ENCODE results near the gene THSD4.

THSD4 gene

DNA sequence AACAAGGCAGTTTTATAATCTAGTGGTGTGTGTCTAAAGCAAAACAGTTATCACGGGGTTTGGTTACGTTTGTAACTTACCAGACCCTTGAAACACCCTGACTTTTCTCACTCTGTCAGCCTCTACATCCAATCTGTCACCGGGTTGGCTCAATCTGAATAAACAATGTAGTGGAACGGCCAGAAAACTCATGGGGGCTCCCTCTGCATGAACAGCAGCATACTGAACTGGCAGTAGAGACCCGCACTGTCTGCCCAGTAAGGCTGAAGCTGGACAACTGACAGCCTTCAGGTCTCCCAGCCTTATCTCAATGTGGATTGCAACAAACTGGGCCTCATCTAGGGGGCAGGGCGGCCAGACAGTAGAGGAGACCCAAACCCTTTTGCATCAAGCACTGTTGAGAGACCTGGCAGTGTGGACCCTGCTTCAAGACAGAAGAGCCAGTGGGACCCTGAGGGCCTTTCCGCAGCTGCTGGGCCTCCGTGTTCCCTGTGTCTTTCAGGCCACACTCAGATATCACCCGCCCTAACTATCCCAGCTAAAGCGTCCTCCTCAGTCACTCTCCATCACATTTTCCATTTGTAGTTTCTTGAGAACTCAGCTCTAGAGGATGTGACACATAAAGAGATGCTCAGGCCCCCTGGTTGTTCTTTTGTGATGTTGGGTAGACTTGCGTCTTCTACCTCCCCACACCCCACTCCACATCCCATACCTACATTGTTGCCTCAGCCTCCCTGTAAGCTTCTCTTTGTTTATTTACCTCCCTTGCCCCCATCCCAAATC, 513.9 kb downstream of the THSD4 start:
- no peak for DNase-seq (ENCODE audit: low spot score)

DNA sequence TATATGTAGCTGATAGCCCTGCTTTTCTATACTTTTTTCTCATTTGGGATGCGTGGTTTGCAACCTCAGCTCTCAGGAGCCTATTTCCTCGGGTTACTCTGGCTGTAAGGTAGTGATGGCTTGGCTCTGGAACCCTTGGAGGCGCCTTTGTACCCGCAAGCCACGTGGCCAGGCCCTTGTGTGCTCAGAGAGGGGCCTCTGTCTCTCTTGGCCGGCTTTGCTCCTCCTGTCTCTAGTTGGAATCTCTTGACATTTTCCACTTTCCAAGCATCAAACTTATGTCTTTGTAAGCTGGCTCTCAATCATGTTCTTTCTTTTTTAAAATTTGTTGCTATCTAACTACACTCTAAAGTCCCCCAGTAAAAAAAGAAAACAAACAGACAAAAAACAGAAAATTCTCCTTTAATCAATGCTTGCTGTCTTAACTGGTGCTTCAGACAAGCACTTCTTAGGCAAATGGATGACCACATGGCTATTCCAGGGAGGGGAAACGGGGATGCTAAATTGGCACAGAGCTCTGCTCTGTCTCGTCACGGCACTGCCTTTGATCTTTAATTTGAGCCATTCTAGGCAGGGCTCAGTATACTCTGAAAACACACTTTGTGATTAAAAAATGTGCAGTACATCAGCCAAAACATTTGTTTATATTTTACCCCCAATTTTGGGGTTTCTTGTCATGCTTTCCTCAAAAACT, 514.7 kb downstream of the THSD4 start:
- no peak for DNase-seq (ENCODE audit: low spot score)

DNA sequence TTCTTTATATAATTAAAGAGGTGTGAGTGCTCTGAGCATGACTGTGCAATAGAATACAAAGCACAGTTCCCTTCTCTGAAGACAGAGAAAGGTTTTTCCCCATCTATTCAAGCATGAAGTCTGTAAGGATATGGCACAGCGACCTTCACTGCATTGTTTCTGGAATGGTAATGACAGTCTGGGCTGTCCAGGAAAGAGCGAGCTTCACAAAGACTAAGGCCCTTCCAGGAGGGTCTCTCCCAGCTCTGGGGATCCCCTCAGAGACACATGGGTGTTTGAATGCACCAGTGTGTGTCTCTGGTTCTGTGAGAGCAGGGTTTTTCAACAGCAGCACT, 515.2 kb downstream of the THSD4 start:
- no peak for DNase-seq (ENCODE audit: low spot score)

DNA sequence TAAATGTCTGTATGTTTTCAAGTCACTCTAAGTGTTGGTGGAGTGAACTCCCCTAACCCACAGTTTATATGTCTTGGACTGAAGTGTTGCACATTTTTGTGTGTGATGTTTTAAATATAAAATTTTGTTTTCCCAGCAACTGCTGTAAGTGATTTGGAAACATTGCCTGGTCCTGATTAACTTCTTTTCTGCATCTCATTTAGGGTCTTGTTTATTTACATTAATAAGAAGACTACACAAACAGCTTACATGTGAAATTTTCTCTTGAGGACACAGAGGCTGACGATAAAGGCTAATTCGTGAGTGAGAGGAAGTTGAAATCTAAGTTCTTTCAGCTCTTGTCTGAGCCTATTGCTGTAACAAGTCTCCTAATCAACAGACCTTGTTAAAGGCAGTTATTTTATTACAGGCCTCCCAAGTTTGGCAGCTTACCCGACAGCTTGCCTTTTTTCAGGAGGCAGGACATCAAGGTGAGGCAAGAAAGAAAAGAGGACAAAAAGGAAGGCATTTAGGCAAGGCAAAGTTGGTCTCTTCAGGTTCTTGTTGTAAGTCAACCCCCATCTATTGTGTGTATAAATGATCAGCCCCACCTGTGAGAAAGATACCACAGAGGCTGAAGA, 517.4 kb downstream of the THSD4 start:
- no peak for DNase-seq (ENCODE audit: low spot score)

DNA sequence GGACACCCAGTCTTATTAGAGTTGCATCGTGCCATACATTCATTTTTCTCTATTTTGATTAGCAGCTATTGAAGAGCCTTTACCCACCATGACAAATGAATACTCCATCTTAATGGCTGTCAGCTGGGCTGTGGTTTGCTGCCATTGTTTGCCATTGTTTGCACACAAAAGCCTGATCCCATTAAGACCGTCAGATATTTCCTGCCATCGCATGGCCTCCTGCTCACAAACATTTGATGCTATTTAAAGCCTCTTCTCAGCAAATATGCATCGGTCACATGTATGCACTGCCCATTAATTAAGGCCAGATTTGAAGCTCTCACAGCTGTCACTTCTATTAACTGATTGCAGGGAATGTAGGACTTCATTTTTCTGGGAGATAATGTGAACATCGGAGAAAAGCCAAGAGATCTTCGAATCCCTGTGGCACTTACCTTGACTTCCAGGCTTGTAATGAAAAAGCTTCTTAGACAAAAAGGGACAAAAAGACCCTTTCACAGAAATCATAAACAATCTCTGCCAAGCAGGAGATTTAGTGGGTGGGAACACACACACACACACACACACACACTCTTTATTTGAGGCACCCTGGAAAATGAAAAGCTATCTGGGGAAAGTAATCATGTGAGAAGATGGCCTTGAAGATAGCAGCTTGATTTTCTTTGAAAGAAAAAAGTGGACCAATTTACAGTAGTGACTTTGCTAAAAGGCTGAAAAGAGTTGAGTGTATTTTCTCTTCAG, 519.7 kb downstream of the THSD4 start:
- no peak for DNase-seq (ENCODE audit: low spot score)

DNA sequence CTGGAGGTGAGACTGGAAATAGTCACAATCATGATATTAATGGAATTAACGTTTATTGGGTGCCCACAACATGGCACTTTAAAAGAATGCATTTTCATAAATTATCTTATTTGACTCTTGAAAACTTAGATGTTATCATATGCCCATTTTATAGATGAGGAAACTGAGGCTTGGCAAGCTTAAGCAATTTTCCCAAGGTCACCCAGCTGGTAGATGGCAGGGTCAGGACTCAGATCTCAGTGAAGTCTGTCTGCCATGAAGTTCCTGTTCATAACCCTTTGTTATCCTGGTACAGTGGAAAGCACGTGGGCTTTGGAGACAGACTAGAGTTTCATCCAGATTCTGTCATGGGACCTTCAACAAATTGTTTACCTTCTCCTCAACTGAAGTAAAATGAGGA, 520.5 kb downstream of the THSD4 start:
- DNase-seq (ENCODE audit: low spot score) = no peak

DNA sequence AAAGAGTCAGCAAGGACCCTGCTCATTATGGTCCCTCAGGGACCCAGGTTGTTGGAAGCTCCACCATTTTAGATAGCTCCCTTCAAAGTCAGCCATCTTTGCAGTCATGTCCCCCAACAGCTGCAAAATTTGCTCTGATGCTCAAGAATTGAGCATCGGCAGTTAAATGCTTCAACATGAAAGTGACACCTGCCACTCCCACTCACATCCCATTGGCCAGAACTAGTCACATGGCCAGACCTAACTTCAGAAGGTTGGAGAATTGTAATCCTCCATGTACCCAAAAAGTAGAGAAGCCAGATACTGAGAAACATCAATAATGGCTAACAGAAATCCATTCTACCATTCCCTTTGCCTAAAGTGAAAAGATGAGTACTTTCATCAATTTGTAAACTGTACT, 523.6 kb downstream of the THSD4 start:
- DNase-seq (ENCODE audit: low spot score) = no peak

DNA sequence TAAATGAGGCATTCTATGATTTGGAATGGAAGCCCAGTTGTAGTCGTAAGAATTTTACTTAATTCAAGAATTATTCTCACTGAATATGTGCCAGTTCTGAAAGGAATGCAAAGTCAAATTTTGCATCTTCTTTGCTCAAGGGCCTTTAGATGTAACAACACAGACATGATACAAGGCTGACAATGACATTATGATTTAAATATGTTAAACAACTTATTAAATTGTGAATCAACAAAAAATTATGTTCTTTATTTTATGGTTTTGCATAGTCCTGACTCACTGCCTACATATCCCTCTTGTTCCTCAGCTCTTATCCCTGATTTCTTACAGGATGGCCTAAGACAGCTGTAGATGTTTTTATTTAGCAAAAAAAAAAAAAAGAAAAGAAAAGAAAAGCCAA, 524.2 kb downstream of the THSD4 start:
- no peak for DNase-seq (ENCODE audit: low spot score)

DNA sequence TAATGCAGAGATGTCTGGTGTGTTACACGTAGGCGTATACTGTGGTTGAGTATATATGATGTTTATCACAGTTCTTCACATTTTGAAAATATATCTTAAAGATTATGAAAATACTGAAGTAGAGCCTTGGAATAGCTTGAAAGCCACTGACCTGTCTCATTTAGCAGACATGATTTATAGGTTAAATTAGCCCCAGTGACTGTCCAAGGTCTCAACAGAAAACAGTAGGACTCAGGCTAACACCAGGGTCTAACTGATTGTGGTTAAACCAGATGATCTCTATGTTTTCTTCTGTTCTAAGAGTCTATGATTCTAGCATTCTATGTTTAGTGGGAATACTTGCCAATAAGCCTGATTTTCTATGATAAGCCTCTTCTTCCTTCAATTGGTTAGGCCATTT, 528.6 kb downstream of the THSD4 start:
- DNase-seq (ENCODE audit: low spot score) = no peak

DNA sequence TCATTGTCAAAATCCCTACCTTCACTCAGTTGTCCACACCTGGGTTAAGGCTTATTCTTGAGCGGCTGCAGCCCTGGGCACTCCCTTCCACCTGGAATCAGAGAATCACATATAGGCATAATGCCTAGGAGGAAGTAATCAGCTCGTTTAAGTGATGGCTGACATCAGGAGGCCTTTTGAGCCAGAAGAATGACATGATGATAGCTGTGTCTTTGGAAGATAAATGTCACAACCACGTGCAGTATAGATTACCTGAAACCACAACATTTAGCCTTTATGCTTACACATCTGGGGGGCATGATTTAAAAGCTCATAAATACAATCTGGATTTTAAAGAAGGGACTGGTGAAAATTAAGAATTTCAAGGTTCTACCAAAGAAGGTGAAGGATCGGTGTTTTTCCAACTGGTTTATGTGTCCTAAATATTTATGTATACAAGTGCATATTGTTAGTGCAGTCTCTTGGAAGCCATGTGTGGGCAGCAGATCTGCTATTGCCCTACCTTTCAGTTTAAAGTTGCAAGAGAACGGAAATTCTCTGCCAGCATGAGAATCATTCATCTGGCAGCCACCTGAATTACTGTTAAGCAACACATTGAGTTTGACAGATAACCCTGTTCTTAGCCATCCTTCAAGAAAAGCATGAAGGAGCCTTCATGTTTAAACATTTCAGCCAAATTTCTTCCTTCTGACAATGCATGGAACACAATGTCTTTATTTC, 531.7 kb downstream of the THSD4 start:
- no peak for DNase-seq (ENCODE audit: low spot score)

DNA sequence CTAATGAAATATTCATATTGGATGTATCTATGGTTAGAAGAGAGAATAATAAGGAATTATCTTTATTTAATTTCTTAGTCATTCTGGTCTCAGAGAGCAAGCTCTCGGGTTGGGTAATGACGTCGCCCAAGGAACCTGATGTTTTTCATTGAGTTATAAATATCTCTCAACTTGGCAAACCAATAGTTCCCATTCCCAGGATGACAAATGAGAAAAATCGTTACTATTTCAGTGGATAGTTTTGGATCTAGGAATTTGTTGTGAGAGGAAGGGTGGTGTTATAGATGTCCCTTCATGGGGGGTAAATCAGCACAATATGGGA, 532.2 kb downstream of the THSD4 start:
- DNase-seq (ENCODE audit: low spot score) = no peak

DNA sequence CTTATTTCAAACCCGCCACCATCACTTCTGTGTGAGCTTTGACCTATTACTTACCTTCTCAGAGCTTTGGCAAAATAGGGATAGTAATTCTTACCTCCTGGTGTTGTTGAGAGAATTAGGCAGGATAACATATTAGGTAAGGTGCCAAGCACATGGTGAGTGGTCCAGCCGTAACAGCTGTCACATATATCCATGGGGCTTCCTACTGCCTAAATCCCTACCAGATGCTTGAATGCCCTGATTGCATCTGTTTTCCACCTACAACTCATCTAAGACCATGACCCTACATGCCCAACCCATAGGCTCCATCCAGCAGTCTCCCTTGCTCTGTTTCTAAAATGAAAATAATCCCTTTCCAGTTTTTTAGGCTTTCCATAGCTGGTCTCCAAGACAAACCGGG, 532.8 kb downstream of the THSD4 start:
- DNase-seq (ENCODE audit: low spot score) = no peak

DNA sequence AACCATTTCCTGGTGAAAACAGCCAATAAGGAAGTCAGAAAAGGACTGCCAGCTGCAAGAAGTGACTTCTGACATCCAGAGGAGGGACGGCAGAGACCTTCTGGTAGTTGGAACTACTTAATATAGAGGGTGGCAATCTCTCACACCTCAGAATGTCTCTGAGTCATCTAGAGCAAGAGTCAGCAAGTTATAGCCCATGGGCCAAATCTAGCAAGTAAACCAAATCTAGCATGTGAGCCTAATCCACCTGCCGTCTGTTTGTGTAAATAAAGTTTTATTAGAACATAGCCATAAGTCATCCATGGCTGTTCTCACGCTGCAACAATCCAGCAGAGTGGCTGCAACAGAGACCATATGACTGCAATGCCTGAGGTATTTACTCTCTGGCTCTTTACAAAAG, 534.6 kb downstream of the THSD4 start:
- DNase-seq (ENCODE audit: low spot score) = peak; percentile 64

DNA sequence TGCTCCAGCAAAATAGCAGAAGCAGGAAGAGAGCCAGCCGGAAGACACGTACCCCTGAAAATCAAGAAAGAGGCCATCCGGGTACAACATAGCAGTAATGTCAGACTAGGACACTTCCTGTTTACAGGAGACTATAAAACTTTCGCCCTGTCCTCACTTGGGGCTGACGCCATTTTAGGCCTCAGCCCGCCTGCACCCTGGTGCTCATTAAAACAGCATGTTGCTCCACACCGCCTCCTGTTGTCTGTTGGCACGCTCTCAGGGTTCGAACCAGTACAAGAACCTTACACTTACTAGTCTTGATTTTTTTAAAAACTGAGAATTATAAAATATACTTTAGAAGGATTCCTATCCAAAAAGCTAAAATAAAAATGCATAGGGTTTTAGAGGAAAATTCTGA, 535.3 kb downstream of the THSD4 start:
- DNase-seq (ENCODE audit: low spot score) = no peak

DNA sequence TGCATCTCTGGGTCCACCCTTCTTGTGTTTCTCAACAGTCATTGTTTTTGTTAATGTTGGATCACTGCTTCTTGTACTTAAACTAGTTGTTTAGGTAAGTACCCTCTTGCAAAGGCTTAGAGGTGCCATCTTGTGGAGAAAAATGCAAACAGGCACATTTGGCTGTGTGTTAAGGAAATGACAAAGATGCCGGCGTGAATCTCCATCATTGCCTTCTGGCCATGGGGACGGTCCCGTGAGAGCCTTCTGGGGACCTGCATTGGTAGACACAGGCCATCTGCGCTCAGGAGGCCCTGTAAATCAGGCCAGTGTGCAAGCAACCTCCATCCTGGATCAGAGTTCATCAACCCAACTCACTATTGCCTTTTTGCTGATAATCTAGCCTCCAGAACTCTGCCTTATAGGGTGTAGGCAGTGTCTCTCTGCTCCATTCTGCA, 536.5 kb downstream of the THSD4 start:
- peak; percentile 32 for DNase-seq (ENCODE audit: low spot score)

DNA sequence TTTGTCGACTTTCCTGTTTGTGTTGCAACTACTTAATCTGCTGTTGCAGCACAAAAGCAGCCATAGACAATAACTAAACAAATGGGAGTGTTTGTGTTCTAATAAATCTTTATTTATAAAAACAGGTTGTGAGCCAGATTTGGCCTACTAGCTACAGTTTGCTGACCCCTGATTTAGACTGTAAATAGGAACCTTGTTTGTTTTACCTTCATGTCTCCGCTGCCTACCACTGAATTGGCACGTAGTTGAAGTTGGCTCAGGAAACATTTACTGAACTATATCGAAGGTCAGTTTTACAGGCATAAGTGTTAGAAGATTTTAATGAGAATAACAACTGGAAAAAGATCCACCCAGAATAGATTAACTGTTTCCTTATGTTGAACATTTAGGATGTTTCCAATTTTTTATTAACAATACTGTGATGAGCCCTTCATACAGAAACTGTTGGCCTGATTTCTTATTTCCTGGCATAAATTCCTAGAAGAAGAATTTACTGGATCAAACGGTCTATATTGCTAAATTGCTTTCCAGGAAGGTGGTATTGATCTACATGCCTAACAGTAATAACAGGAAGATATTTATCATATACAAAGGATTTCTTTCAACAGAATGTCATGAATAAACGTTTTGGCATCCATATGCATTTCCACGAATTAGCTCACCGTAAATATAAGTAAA, 538.9 kb downstream of the THSD4 start:
- no peak for DNase-seq (ENCODE audit: low spot score)

DNA sequence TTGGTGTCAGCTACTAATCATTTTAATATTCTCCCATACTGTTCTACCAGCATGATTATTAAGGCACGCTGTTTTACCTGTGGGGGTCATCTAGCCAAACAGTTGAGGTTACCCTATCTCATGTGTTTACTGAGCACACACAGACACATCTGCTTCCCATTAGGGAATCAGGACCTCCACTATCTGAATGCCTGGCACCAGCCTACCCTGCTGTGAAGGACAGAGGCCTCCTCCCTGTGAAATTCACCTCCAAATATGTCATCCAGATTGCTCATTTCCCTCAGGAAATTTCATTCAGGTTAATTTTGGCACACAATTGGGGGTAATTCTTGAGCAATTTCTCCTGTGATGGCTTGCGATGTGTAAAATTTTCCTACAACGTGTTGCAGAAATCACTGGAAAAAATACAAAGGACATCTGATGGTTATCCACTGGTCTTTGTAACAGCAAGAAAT, 539.5 kb downstream of the THSD4 start:
- no peak for DNase-seq (ENCODE audit: low spot score)

DNA sequence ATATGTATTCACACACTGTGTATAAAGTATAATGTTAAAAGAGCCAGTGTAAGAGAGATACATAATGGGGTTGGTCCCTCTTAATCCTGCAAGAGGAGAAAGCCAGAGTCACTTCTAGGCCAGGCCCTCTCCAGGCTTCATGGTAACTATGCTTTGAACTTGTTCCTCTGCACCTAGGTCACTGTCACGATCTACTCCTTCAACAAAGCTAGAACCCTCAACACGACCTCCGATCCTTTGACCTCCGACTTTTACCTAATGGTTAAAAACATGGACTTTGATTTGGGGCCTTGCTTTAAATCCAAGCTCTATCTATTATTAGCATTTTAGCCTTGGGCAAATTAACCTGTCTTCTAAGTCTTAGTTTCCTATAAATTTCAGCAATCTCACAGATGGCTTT, 541.2 kb downstream of the THSD4 start:
- no peak for DNase-seq (ENCODE audit: low spot score)

DNA sequence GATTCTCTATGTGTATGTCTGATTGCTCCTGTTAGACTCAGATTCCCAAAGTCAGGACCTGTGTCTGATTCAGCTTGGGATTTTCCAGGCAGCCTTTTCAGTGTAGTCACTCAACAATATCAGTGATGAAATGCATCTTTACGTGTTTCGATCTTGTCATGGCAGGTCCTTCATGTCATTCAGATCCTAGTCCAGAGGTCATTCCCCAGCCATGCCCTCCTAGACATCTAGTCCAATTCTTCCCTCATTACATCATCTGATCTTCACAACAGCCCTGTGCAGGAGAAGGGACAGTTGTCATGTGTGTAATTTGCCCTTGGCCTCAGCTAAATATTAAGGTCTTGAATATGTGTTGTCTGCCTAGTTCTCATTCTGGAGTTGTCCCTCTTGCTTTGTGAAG, 541.9 kb downstream of the THSD4 start:
- DNase-seq (ENCODE audit: low spot score) = no peak

DNA sequence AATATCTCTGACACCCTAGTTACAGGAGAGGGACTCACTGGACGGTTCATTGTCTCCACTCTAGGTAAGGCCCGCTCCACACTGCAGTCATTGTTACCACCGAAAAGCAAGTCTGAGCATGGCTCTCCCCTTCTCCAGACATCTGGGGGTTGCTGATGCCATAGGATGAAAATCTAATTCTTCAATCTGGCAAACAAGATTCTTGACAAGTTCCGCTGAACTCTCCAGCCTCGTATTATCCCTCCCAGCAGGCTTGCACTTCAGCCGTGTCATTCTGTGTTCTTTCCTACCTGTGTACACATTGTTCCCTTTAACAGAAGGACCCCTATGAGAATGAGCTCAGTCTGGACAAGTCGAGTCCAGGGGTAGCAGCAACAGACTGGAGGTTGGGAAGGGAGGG, 542.8 kb downstream of the THSD4 start:
- DNase-seq (ENCODE audit: low spot score) = no peak

Data from LoVo (cell line).